Testis (tissue), 3 donors: Measurements from ENCODE around the gene BCR. TPM values are rescaled to one million over a fixed set of nuclear protein-coding genes. Genes with fewer than 3 reads are reported as not detected.

Experiments used
- DNase-seq: peaks from one replicate; pipeline ENCODE4 v3.0.0-alpha.2; 2019
- H3K27ac ChIP-seq, 2 donors: fragments of 200-600 bp; sonication (generic); one replicate each; pipeline ENCODE4 v1.5.1; 2019
- H3K27me3 ChIP-seq: fragments of 200-600 bp; sonication (generic); one replicate; pipeline ENCODE4 v1.5.1; 2019
- H3K36me3 ChIP-seq: fragments of 200-600 bp; sonication (generic); one replicate; pipeline ENCODE4 v1.5.1; 2017; ENCODE audit warnings: low read depth; ENCODE audit errors: missing control alignments
- H3K4me1 ChIP-seq: fragments of 200-600 bp; sonication (generic); one replicate; pipeline ENCODE4 v1.5.1; 2019
- H3K4me3 ChIP-seq, 2 donors: fragments of 200-600 bp; sonication (generic); one replicate each; pipeline ENCODE4 v1.5.1; 2017 to 2019
- H3K9me3 ChIP-seq: fragments of 200-600 bp; sonication (generic); one replicate; pipeline ENCODE4 v1.5.1; 2017
- POLR2A ChIP-seq: fragments of 450-650 bp; IDR thresholded peaks from one replicate; pipeline ENCODE4 v1.6.1; 2017; ENCODE audit warnings: antibody characterized with exemption, mild to moderate bottlenecking, moderate library complexity
- WGBS, 2 donors: methylation state at CpG; one replicate each; pipeline ENCODE4 v1.1.5; 2018; 5-methylcytosine and 5-hydroxymethylcytosine counted together
- intact Hi-C: fragments of 100-400 bp; cut with DNase I; formaldehyde crosslinking; loops from one replicate; pipeline ENCODE4 v1.15.1; 2023; ENCODE audit warnings: low total_unique reads
- polyA plus RNA-seq: library from polyadenylated mRNA; stranded (reverse); fragments of 350-450 nt; fragmentation: Illumina TruSeq; extraction: RNeasy Lipid Tissue Mini Kit (QIAGEN cat#74804); gene quantifications from one replicate; pipeline ENCODE4 v1.2.3, GENCODE V29; 2014; ENCODE audit warnings: low read depth, low replicate concordance; ENCODE audit not compliant: insufficient read depth
- total RNA-seq, 2 donors: library from RNA; depleted of rRNA; stranded (reverse); fragments of >200 nt; gene quantifications; one replicate each; pipeline ENCODE4 v1.2.3, GENCODE V29; 2016
- TF ChIP-seq, protein P1 (sequence below), 3 experiments: fragments of 450-650 bp in 2 of 3; fragments of 200-600 bp in 1 of 3; sonication (generic) in 1 of 3; IDR thresholded peaks; one replicate each; pipeline ENCODE4 v1.5.1; 2016 to 2019; ENCODE audit warnings: antibody characterized with exemption in 3 of 3, mild to moderate bottlenecking in 2 of 3, moderate library complexity in 1 of 3

BCR gene
- total and polyA plus RNA-seq, 3 donors from 2014 or later, result 52.5 to 108 (median 105) TPM

GRCh38 chr22:23214398-23214797 is 34.1 kb downstream of the BCR start:
- no peak for DNase-seq
- WGBS, 2 donors, result 86 to 95% methylated on average over 9 of the region's 9 CpGs
- no peak overlapping the region for H3K4me3 ChIP-seq
- TF ChIP-seq, protein P1, sequence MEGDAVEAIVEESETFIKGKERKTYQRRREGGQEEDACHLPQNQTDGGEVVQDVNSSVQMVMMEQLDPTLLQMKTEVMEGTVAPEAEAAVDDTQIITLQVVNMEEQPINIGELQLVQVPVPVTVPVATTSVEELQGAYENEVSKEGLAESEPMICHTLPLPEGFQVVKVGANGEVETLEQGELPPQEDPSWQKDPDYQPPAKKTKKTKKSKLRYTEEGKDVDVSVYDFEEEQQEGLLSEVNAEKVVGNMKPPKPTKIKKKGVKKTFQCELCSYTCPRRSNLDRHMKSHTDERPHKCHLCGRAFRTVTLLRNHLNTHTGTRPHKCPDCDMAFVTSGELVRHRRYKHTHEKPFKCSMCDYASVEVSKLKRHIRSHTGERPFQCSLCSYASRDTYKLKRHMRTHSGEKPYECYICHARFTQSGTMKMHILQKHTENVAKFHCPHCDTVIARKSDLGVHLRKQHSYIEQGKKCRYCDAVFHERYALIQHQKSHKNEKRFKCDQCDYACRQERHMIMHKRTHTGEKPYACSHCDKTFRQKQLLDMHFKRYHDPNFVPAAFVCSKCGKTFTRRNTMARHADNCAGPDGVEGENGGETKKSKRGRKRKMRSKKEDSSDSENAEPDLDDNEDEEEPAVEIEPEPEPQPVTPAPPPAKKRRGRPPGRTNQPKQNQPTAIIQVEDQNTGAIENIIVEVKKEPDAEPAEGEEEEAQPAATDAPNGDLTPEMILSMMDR (IDR thresholded peaks at IDR 0.05), result no peak
- no peak for TF ChIP-seq POLR2A
- H3K9me3 ChIP-seq, result no peaks in the 10 kb centered on the region
- H3K4me1 ChIP-seq, result peaks cover 40% of the 10 kb centered on the region
- intact Hi-C loops, result no loop called here
- no peaks in the 10 kb centered on the region for H3K27me3 ChIP-seq
- no peak overlapping the region for H3K27ac ChIP-seq
- no peaks in the 10 kb centered on the region for H3K36me3 ChIP-seq

- DNase-seq, result peak; percentile 41
- H3K27ac ChIP-seq, result peak overlapping the region; percentile 6 to 45
- H3K9me3 ChIP-seq, result no peaks in the 10 kb centered on the region
- H3K36me3 ChIP-seq, result no peaks in the 10 kb centered on the region
- H3K27me3 ChIP-seq, result no peaks in the 10 kb centered on the region
- no peak overlapping the region for H3K4me3 ChIP-seq
- WGBS, 2 donors, result 49 to 54% methylated on average over 10 to 12 of the region's 12 CpGs
- intact Hi-C loops, result no loop called here
- TF ChIP-seq POLR2A, result no peak
- TF ChIP-seq, protein P1 (IDR thresholded peaks at IDR 0.05), result no peak
- H3K4me1 ChIP-seq, result peaks cover 52% of the 10 kb centered on the region
These were observed 35.3 kb downstream of the BCR start for GRCh38 chr22:23215294-23216241.

- H3K9me3 ChIP-seq, result no peaks in the 10 kb centered on the region
- TF ChIP-seq POLR2A, result no peak
- TF ChIP-seq, protein P1 (IDR thresholded peaks at IDR 0.05), result no peak
- no peaks in the 10 kb centered on the region for H3K36me3 ChIP-seq
- H3K4me3 ChIP-seq, result no peak overlapping the region
- H3K27me3 ChIP-seq, result no peaks in the 10 kb centered on the region
- intact Hi-C loops, result no loop called here
- H3K27ac ChIP-seq, result peak overlapping the region in 1 of 2 donors; percentile 45
- 79 to 88% methylated on average over 15 to 16 of the region's 16 CpGs for WGBS, 2 donors
- DNase-seq, result no peak
- peaks cover 52% of the 10 kb centered on the region for H3K4me1 ChIP-seq
These were observed 36.3 kb downstream of the BCR start for GRCh38 chr22:23216461-23217170.

- no peaks in the 10 kb centered on the region for H3K27me3 ChIP-seq
- H3K27ac ChIP-seq, result peak overlapping the region in 1 of 2 donors; percentile 24
- H3K4me1 ChIP-seq, result peaks cover 50% of the 10 kb centered on the region
- TF ChIP-seq POLR2A, result no peak
- TF ChIP-seq, protein P1 (IDR thresholded peaks at IDR 0.05), result no peak
- H3K9me3 ChIP-seq, result no peaks in the 10 kb centered on the region
- H3K4me3 ChIP-seq, result no peak overlapping the region
- intact Hi-C loops, result no loop called here
- H3K36me3 ChIP-seq, result no peaks in the 10 kb centered on the region
- peak; percentile 63 for DNase-seq
- WGBS, 2 donors, result 56 to 60% methylated on average over 15 to 16 of the region's 16 CpGs
These were observed 37.1 kb downstream of the BCR start for GRCh38 chr22:23217171-23218052.
